K562 (cell line): ENCODE data around the gene YES1. TPM values are rescaled to one million over a fixed set of nuclear protein-coding genes. Genes with fewer than 3 reads are reported as not detected.

Experiments used
- ARID1B ChIP-seq: fragments of 450-650 bp; IDR thresholded peaks from 2 replicates; pipeline ENCODE4 v1.6.1; 2016; ENCODE audit warnings: antibody characterized with exemption, mild to moderate bottlenecking, inconsistent platforms
- CBX8 ChIP-seq: fragments of 200-600 bp; sonication (generic); IDR thresholded peaks from 2 replicates; pipeline ENCODE4 v1.6.1; 2012; ENCODE audit warnings: borderline replicate concordance, mixed run types, low read depth, mild to moderate bottlenecking, moderate library complexity, mixed read lengths, low read length, control low read depth, inconsistent platforms; ENCODE audit not compliant: poor library complexity, severe bottlenecking; ENCODE audit errors: extremely low read depth
- COPS2 ChIP-seq: fragments of 450-650 bp; conservative IDR thresholded peaks from 2 replicates; pipeline ENCODE4 v1.6.1; 2016; ENCODE audit warnings: mild to moderate bottlenecking, moderate library complexity
- ETS1 ChIP-seq: conservative IDR thresholded peaks from 2 replicates; pipeline ENCODE4 v1.6.1; 2011; ENCODE audit warnings: low read depth, mild to moderate bottlenecking, low read length; ENCODE audit not compliant: control insufficient read depth
- ETS2 ChIP-seq: IDR thresholded peaks from 2 replicates; pipeline ENCODE4 v1.6.1; 2016; ENCODE audit warnings: borderline replicate concordance, missing genetic modification characterization, mild to moderate bottlenecking, moderate library complexity, missing compliant biosample characterization; ENCODE audit not compliant: poor library complexity, severe bottlenecking
- HES1 ChIP-seq: fragments of 450-650 bp; IDR thresholded peaks from 2 replicates; pipeline ENCODE4 v1.6.1; 2016; ENCODE audit warnings: low read depth, mild to moderate bottlenecking, moderate library complexity
- HLTF ChIP-seq: fragments of 450-650 bp; IDR thresholded peaks from 2 replicates; pipeline ENCODE4 v1.6.1; 2016
- PTBP1 ChIP-seq: fragments of 200-400 bp; formaldehyde crosslinking; IDR thresholded peaks from 2 replicates; pipeline ENCODE4 v1.6.1; 2017; ENCODE audit warnings: low read depth, low read length
- SNAPC5 ChIP-seq: fragments of 250-450 bp; sonication (Bioruptor Pico); IDR thresholded peaks from 2 replicates; pipeline ENCODE4 v1.8.0; 2021; ENCODE audit warnings: moderate library complexity, mild to moderate bottlenecking, inconsistent platforms
- TAF15 ChIP-seq: fragments of 200-400 bp; formaldehyde crosslinking; IDR thresholded peaks from 2 replicates; pipeline ENCODE4 v1.6.1; 2017; ENCODE audit warnings: mild to moderate bottlenecking, low read depth, low read length, moderate library complexity
- TFAM ChIP-seq: fragments of 250-450 bp; sonication (Bioruptor Pico); conservative IDR thresholded peaks from 2 replicates; pipeline ENCODE4 v1.5.0; 2021; ENCODE audit warnings: mild to moderate bottlenecking, moderate library complexity
- ZNF212 ChIP-seq: fragments of 450-650 bp; formaldehyde crosslinking; IDR thresholded peaks from 2 replicates; pipeline ENCODE4 v1.4.0; 2020; ENCODE audit warnings: mild to moderate bottlenecking
- ZNF77 ChIP-seq: fragments of 250-450 bp; sonication (Bioruptor Pico); IDR thresholded peaks from 2 replicates; pipeline ENCODE4 v1.5.0; 2020
- polyA plus RNA-seq, 8 experiments: library from polyadenylated mRNA; depleted of rRNA in 4 of 8; stranded (reverse) in 5 of 8; unstranded in 3 of 8; fragments of >200 nt; fragmentation: Nextera tagmentation in 2 of 8; fragmentation: Illumina TruSeq in 1 of 8; extraction: Ambion mirVana in 2 of 8; extraction: Trizol in 1 of 8; gene quantifications; 2 replicates each; pipeline versions ENCODE4 v1.2.1 to v1.2.3, GENCODE V29; 2011 to 2014; ENCODE audit warnings: inconsistent platforms in 1 of 8, missing spikeins in 1 of 8
- total RNA-seq, 7 experiments: library from RNA; depleted of rRNA in 6 of 7; stranded (reverse); fragments of >200 nt in 6 of 7; fragmentation: Illumina TruSeq in 2 of 7; extraction: Trizol in 2 of 7; gene quantifications; 2 replicates each; pipeline versions ENCODE4 v1.2.1 to v1.2.3, GENCODE V29; 2011 to 2021; ENCODE audit warnings: low replicate concordance in 1 of 7
- TF ChIP-seq, protein P1 (sequence below): fragments of 450-650 bp; IDR thresholded peaks from 2 replicates; pipeline ENCODE4 v1.7.1; 2018; ENCODE audit warnings: mild to moderate bottlenecking, low read depth; ENCODE audit not compliant: partially characterized antibody
- TF ChIP-seq, protein P2 (sequence below), 3 experiments: fragments of 200-800 bp in 1 of 3; fragments of 250-450 bp in 1 of 3; fragments of 450-650 bp in 1 of 3; sonication (Bioruptor Pico) in 1 of 3; sonication (Bioruptor generic) in 1 of 3; formaldehyde crosslinking in 1 of 3; IDR thresholded peaks; 2 replicates each; pipeline versions ENCODE4 v1.6.1 to v1.8.0; 2016 to 2022; ENCODE audit warnings: mild to moderate bottlenecking in 2 of 3, missing genetic modification characterization in 2 of 3, missing compliant biosample characterization in 1 of 3, moderate library complexity in 1 of 3
- TF ChIP-seq, protein P3 (sequence below): sonication (generic); formaldehyde crosslinking; IDR thresholded peaks from 2 replicates; pipeline ENCODE4 v1.8.0; 2022; ENCODE audit warnings: missing genetic modification reagents, mild to moderate bottlenecking, moderate library complexity, borderline replicate concordance

YES1 gene
- total and polyA plus RNA-seq, 9 of the 15 experiments (the other 6 are each of a cell fraction or from before 2014, with no cell fraction given): 37.2 to 115 (median 77.7) TPM

DNA sequence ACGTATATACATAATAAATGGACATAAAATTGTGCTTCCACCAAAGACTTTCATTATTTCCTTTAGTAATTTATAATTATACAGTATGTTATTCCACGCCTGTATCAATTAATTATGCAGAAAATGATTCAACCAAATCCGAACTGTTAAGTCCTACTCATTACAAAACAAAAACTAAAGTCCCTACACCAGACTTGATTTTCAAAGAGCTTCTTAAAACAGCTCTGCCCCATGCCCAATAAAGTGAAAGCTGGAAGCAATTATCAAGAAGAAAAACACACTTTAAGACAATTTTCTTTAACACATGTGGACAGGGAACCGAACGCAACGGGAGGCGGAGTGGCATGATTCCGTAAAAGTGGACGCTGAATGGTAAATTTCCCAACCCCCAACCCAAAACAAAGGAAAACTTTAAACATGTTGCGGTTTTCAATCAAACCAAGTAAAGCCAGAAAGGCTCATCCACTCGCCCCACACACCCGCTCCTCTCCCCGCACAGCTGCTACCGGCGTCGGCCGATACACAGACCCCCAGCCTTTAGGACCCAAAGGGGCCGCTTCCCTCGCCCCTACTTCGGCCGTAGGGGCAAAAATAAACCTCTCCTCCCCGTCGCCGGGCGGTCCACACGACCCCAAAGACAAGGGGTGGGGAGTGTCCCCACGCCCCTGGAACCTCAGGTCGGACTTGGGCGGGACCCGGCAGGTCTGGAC is 705 bp downstream of the YES1 start (continued):
- no peak for TF ChIP-seq ETS1
- no peak for TF ChIP-seq HES1
- TF ChIP-seq PTBP1: 0 out of 2 replicates have a peak, but pooled peaks have one; percentile 56
- TF ChIP-seq, protein P1, sequence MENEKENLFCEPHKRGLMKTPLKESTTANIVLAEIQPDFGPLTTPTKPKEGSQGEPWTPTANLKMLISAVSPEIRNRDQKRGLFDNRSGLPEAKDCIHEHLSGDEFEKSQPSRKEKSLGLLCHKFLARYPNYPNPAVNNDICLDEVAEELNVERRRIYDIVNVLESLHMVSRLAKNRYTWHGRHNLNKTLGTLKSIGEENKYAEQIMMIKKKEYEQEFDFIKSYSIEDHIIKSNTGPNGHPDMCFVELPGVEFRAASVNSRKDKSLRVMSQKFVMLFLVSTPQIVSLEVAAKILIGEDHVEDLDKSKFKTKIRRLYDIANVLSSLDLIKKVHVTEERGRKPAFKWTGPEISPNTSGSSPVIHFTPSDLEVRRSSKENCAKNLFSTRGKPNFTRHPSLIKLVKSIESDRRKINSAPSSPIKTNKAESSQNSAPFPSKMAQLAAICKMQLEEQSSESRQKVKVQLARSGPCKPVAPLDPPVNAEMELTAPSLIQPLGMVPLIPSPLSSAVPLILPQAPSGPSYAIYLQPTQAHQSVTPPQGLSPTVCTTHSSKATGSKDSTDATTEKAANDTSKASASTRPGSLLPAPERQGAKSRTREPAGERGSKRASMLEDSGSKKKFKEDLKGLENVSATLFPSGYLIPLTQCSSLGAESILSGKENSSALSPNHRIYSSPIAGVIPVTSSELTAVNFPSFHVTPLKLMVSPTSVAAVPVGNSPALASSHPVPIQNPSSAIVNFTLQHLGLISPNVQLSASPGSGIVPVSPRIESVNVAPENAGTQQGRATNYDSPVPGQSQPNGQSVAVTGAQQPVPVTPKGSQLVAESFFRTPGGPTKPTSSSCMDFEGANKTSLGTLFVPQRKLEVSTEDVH: no peak
- no peak for TF ChIP-seq TFAM (CRISPR knock-in tag)
- TF ChIP-seq COPS2: no peak
- TF ChIP-seq, protein P2, sequence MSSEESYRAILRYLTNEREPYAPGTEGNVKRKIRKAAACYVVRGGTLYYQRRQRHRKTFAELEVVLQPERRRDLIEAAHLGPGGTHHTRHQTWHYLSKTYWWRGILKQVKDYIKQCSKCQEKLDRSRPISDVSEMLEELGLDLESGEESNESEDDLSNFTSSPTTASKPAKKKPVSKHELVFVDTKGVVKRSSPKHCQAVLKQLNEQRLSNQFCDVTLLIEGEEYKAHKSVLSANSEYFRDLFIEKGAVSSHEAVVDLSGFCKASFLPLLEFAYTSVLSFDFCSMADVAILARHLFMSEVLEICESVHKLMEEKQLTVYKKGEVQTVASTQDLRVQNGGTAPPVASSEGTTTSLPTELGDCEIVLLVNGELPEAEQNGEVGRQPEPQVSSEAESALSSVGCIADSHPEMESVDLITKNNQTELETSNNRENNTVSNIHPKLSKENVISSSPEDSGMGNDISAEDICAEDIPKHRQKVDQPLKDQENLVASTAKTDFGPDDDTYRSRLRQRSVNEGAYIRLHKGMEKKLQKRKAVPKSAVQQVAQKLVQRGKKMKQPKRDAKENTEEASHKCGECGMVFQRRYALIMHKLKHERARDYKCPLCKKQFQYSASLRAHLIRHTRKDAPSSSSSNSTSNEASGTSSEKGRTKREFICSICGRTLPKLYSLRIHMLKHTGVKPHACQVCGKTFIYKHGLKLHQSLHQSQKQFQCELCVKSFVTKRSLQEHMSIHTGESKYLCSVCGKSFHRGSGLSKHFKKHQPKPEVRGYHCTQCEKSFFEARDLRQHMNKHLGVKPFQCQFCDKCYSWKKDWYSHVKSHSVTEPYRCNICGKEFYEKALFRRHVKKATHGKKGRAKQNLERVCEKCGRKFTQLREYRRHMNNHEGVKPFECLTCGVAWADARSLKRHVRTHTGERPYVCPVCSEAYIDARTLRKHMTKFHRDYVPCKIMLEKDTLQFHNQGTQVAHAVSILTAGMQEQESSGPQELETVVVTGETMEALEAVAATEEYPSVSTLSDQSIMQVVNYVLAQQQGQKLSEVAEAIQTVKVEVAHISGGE (CRISPR knock-in tag; IDR thresholded peaks at IDR 0.05): no peak
- TF ChIP-seq ZNF77 (CRISPR knock-in tag): no peak
- no peak for TF ChIP-seq ETS2 (tag)
- TF ChIP-seq HLTF: no peak
- no peak for TF ChIP-seq CBX8
- TF ChIP-seq ZNF212 (CRISPR knock-in tag): no peak
- no peak for TF ChIP-seq SNAPC5 (CRISPR knock-in tag)
- no peak for TF ChIP-seq TAF15
- no peak for TF ChIP-seq ARID1B
- TF ChIP-seq, protein P3, sequence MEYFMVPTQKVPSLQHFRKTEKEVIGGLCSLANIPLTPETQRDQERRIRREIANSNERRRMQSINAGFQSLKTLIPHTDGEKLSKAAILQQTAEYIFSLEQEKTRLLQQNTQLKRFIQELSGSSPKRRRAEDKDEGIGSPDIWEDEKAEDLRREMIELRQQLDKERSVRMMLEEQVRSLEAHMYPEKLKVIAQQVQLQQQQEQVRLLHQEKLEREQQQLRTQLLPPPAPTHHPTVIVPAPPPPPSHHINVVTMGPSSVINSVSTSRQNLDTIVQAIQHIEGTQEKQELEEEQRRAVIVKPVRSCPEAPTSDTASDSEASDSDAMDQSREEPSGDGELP (CRISPR knock-in tag): peak; percentile 81
